Tibial nerve (tissue), 4 donors: Measurements from ENCODE around the gene GOLGA2. TPM values are rescaled to one million over a fixed set of nuclear protein-coding genes. Genes with fewer than 3 reads are reported as not detected.

ENCODE experiments used
- DNase-seq, 2 donors: peaks; one replicate each; pipeline ENCODE4 v3.0.0-alpha.2; 2019; ENCODE audit warnings: low spot score in 2 of 2
- H3K27ac ChIP-seq, 4 donors: fragments of 200-600 bp; sonication (generic) in 3 of 4; one replicate each; pipeline ENCODE4 v1.5.1; 2017 to 2019; ENCODE audit warnings: mild to moderate bottlenecking in 1 of 4
- H3K27me3 ChIP-seq, 2 donors: fragments of 200-600 bp; sonication (generic) in 1 of 2; one replicate each; pipeline versions ENCODE4 v1.5.1 to v1.6.0; 2017 to 2019
- H3K36me3 ChIP-seq, 3 donors: fragments of 200-600 bp; sonication (generic); one replicate each; pipeline ENCODE4 v1.5.1; 2018 to 2019
- H3K4me1 ChIP-seq, 4 donors: fragments of 200-600 bp; sonication (generic) in 3 of 4; one replicate each; pipeline ENCODE4 v1.5.1; 2017 to 2019
- H3K4me3 ChIP-seq, 4 donors: fragments of 200-600 bp; sonication (generic) in 3 of 4; one replicate each; pipeline ENCODE4 v1.5.1; 2017 to 2019; ENCODE audit warnings: mild to moderate bottlenecking in 1 of 4, moderate library complexity in 1 of 4
- H3K9me3 ChIP-seq, 4 donors: fragments of 200-600 bp; sonication (generic) in 3 of 4; one replicate each; pipeline ENCODE4 v1.5.1; 2017 to 2019
- EP300 ChIP-seq, 2 donors: sonication (generic); formaldehyde crosslinking; IDR thresholded peaks; one replicate each; pipeline ENCODE4 v1.6.1; 2017; ENCODE audit warnings: antibody characterized with exemption in 2 of 2, mild to moderate bottlenecking in 1 of 2
- POLR2A ChIP-seq, 2 donors: fragments of 450-650 bp; IDR thresholded peaks; one replicate each; pipeline ENCODE4 v1.6.1; 2017; ENCODE audit warnings: antibody characterized with exemption in 2 of 2, mild to moderate bottlenecking in 2 of 2, moderate library complexity in 2 of 2
- WGBS, 2 donors: methylation state at CpG; one replicate each; pipeline ENCODE4 v1.1.5; 2018; 5-methylcytosine and 5-hydroxymethylcytosine counted together
- total RNA-seq, 4 donors: library from RNA; depleted of rRNA; stranded (reverse); fragments of >200 nt; gene quantifications; one replicate each; pipeline ENCODE4 v1.1.0, GENCODE V29; 2016
- TF ChIP-seq, protein P1 (sequence below), 5 experiments: fragments of 200-600 bp in 3 of 5; fragments of 450-650 bp in 2 of 5; sonication (generic) in 3 of 5; IDR thresholded peaks; one replicate each; pipeline ENCODE4 v1.5.1; 2016 to 2019; ENCODE audit warnings: antibody characterized with exemption in 5 of 5, mild to moderate bottlenecking in 3 of 5, moderate library complexity in 2 of 5

Gene GOLGA2
- total RNA-seq, 4 donors from 2014 or later: 67.4 to 103 (median 91.9) TPM

DNA sequence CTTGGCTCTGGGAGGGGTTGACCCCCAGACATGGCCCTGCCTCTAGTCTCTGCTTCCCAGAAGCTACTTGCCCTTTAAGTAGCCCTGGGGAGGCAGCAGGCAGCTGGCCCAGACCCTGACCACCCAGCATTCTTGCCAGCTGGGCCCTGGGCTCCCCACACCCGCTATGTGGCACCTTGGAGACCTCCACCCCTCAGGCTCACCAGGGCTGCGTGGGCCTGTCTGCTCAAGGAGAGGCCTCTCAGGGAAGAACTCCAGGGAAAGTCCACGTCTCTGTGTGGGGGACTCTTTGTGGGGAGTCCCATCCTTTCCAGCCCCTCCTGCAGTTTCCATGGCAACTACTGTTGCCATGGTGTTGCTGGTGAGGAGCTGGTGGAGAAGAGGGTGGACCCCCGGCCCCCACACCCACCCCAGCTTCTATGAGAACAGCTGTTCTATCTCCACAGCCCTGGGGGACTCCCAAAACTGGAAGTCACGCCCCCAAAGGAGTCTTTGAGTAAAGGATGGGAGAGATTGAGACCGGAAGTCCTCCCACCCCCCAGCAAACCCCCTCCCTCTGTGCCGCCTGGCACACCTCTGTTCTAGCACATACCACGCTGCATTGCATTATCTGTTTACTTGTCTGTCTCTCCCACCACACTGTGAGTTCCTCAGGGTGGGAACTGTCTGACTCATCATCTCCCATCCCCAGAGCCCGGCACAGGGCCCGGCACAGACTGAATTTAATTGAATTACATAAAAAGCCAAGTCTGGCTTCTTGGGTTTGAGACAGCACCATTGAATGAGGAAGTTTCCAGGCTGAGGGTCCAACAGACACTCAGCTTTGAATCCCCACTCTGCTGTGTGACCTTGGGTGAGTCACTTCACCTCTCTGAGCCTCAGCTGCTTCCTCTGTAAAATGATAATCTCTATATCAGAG lies 60.1 kb downstream of the GOLGA2 start:
- Histone ChIP-seq H3K27ac (peak overlapping the region; percentile 47 to 78 (median 54)), H3K4me3 (no peak overlapping the region), H3K9me3 (no peaks in the 10 kb centered on the region), H3K4me1 (peaks cover 0 to 49% (median 0%) of the 10 kb centered on the region in 4 donors), H3K36me3 (peaks cover 0 to 9% (median 0%) of the 10 kb centered on the region in 3 donors), H3K27me3 (no peaks in the 10 kb centered on the region)
- no peak for TF ChIP-seq POLR2A (IDR thresholded peaks at IDR 0.05)
- TF ChIP-seq EP300 (IDR thresholded peaks at IDR 0.05): no peak
- TF ChIP-seq, protein P1, sequence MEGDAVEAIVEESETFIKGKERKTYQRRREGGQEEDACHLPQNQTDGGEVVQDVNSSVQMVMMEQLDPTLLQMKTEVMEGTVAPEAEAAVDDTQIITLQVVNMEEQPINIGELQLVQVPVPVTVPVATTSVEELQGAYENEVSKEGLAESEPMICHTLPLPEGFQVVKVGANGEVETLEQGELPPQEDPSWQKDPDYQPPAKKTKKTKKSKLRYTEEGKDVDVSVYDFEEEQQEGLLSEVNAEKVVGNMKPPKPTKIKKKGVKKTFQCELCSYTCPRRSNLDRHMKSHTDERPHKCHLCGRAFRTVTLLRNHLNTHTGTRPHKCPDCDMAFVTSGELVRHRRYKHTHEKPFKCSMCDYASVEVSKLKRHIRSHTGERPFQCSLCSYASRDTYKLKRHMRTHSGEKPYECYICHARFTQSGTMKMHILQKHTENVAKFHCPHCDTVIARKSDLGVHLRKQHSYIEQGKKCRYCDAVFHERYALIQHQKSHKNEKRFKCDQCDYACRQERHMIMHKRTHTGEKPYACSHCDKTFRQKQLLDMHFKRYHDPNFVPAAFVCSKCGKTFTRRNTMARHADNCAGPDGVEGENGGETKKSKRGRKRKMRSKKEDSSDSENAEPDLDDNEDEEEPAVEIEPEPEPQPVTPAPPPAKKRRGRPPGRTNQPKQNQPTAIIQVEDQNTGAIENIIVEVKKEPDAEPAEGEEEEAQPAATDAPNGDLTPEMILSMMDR (IDR thresholded peaks at IDR 0.05): no peak
- 50 to 63% methylated on average over 9 to 10 of the region's 10 CpGs for WGBS, 2 donors
- DNase-seq: no peak

DNA sequence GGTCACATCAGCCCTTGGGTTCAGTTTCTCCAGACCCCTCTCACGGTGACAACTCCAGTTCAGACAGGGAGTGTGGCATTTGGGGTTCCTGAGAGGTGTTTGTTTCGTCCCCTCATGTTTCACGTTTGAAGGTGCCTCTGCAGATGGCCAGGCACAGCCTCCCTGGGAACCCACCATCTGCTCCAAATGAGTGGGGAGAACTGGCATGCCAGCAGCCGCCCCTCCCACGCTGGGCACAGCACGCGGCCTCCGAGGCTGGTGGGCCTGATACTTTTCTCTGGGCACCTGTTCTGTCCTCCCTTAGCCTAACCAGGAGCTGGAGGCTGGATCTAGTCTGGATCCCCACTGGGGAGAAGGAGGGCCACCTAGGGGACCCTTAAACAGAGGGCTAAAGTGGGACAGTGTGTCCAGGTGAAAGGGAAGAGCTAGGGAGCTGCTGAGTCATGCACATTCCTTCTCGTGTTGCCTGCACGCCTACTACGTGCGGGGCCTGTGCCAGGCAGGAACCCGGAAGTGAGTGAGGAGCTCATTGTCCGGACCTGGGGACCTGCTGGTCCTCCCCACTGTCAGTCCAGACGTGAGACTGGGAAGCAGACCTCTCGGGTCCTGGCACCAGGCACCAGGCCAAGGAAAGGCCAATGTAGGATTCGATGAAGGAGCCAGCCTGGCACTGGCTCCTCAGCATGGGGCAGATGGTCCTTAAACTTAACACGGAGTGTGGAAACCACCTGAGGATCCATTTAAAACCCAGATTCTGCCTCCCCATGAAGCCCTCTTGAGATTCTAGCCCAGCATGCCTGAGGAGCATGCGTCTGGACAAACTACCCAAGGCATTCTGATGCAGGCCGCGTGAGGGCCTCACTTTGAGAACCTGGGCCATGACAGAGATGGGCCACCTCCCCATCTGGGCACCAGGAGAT lies 61.0 kb downstream of the GOLGA2 start:
- peak overlapping the region; percentile 30 to 78 (median 54) for H3K27ac ChIP-seq
- H3K4me3 ChIP-seq: no peak overlapping the region
- DNase-seq: no peak
- H3K4me1 ChIP-seq: peaks cover 0 to 49% (median 0%) of the 10 kb centered on the region in 4 donors
- peaks cover 0 to 2% (median 0%) of the 10 kb centered on the region in 3 donors for H3K36me3 ChIP-seq
- H3K27me3 ChIP-seq: no peaks in the 10 kb centered on the region
- 59 to 62% methylated on average over 18 to 20 of the region's 21 CpGs for WGBS, 2 donors
- no peaks in the 10 kb centered on the region for H3K9me3 ChIP-seq
- TF ChIP-seq POLR2A (IDR thresholded peaks at IDR 0.05): no peak
- TF ChIP-seq EP300 (IDR thresholded peaks at IDR 0.05): no peak
- TF ChIP-seq, protein P1 (IDR thresholded peaks at IDR 0.05): no peak

DNA sequence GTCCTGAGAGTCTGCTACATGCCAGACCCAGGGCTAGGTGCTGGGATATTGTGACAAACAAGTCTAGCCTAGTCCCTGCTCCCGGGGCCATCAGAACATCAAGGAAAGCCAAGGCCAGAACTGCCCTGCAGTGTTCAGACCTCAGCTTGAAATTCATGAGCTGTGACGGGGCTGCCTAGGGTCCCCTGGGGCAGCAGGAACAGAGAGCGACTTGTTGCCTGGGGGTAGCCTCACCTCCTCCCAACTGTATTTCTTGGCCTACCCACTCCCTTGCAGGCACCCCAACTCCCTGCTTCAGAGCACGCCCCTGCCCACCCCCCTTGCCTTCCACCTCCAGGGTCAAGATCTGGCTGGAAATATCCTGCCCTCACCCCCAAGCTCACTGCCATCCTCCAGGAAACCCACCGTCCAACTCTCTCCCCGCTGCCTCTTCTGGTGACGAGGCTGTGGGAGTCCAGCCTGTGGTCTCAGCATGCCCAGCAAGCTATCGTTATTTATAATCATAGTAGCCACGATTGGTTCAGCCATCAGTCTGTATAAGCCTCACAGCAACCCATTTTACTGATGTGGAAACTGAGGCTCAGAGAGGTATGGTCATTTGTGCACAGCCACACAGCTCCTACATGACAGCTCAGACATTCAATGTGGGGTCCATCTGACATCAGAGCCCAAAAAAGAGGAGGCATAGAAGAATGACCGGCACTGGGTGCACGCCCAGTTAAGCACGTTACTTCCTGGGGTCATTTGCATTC lies 61.9 kb downstream of the GOLGA2 start:
- H3K27ac ChIP-seq: no peak overlapping the region
- H3K36me3 ChIP-seq: no peaks in the 10 kb centered on the region
- H3K4me1 ChIP-seq: peaks cover 0 to 46% (median 0%) of the 10 kb centered on the region in 4 donors
- no peak for TF ChIP-seq EP300 (IDR thresholded peaks at IDR 0.05)
- no peak for TF ChIP-seq POLR2A (IDR thresholded peaks at IDR 0.05)
- TF ChIP-seq, protein P1 (IDR thresholded peaks at IDR 0.05): no peak
- DNase-seq: no peak
- H3K9me3 ChIP-seq: no peaks in the 10 kb centered on the region
- no peaks in the 10 kb centered on the region for H3K27me3 ChIP-seq
- no peak overlapping the region for H3K4me3 ChIP-seq
- 72 to 76% methylated on average over 10 to 12 of the region's 12 CpGs for WGBS, 2 donors

DNA sequence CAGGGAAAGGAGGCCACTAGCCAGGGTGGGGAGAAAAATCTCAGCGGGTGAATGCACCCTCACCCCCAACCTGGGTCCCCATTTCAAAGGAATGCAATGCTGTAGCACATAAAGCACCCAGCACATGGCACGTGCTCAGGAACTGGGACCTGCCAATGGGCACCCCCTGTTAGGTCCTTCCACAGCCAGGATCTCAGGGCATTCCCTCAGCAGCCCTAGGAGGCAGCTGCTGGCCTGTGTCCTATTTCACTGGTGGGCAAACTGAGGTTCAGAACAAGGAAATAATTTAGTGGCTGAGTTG lies 63.9 kb downstream of the GOLGA2 start:
- 79 to 85% methylated on average over 2 of the region's 2 CpGs for WGBS, 2 donors
- Histone ChIP-seq H3K4me1 (peaks cover 0 to 31% (median 0%) of the 10 kb centered on the region in 4 donors), H3K9me3 (no peaks in the 10 kb centered on the region), H3K27ac (no peak overlapping the region), H3K4me3 (no peak overlapping the region), H3K27me3 (no peaks in the 10 kb centered on the region), H3K36me3 (no peaks in the 10 kb centered on the region)
- no peak for DNase-seq
- TF ChIP-seq, protein P1 (IDR thresholded peaks at IDR 0.05): no peak
- TF ChIP-seq EP300 (IDR thresholded peaks at IDR 0.05) (no peak), POLR2A (IDR thresholded peaks at IDR 0.05) (no peak)
